Measurements from ENCODE around the gene NEXN.

DNA sequence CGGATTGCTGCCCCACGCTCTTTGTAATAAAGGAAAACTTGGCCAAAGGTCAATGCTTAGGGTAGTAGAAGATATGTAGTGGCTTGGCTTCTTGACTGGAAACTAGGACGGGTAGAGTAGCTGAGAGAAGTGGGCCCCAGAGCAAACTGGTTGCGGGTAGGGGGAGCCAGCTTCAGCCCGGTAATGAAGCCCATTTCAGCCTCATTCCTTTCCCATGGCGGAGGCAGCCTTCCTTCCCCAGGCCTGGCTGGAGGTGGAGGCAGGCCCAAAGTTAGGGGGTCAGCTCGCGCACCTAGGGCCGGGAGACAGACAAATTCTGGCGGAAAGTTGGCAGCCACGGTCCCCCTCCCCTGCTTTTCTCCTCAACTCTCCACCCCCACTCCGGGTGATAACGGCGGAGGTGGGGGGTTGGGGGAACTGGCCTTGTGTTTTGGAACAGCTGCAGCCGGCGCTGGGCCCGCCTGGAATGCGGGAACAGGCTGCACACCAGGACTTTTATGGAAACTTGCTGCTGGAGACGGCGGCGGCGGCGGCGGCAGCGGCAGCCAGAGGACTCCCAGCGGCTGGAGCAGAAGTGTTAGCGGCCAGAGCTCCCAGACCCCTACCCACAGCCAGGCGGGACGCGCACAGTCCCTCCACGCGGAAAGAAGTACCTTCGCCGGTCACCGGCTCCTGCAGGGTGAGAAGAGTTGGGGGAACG lies at the start of gene NEXN:
- TF ChIP-seq EGR1 (IDR thresholded peaks at IDR 0.05; ENCODE audit: low read depth in 2 of 2) = no peak
- TF ChIP-seq, protein P1, sequence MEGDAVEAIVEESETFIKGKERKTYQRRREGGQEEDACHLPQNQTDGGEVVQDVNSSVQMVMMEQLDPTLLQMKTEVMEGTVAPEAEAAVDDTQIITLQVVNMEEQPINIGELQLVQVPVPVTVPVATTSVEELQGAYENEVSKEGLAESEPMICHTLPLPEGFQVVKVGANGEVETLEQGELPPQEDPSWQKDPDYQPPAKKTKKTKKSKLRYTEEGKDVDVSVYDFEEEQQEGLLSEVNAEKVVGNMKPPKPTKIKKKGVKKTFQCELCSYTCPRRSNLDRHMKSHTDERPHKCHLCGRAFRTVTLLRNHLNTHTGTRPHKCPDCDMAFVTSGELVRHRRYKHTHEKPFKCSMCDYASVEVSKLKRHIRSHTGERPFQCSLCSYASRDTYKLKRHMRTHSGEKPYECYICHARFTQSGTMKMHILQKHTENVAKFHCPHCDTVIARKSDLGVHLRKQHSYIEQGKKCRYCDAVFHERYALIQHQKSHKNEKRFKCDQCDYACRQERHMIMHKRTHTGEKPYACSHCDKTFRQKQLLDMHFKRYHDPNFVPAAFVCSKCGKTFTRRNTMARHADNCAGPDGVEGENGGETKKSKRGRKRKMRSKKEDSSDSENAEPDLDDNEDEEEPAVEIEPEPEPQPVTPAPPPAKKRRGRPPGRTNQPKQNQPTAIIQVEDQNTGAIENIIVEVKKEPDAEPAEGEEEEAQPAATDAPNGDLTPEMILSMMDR (IDR thresholded peaks at IDR 0.05; ENCODE audit: low read depth, low read length, missing input control) = no peak

Data from liver (tissue), 3 donors.